ENCODE results near the gene H2AZ1.
"Not testable (repeated sequence)": the region's sequence is repeated elsewhere in the genome, so short reads cannot be mapped to it uniquely, and the experiment has no call there.

H2AZ1 gene

DNA sequence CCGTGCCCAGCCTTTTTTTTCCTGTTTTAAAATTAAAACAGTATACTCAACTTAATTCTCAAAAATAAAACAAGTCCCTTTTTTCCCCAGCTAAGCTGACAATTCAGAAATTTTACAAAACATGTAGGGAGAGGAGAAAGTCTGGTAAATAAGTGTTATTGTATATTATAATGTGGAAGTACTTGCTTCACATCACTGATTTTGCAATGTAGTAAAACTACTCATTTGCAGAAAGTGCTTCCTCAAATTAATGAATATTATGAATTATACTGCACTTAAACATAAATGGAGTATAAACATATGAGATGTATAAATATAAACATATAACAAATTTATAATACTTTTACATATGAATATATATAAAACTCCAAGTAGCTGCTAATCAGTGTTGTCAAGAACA is 11.6 kb upstream of the H2AZ1 start:
- peaks cover 33% of the 10 kb centered on the region for H3K4me1 ChIP-seq (ENCODE audit: insufficient read depth, low read length)
- H2AFZ ChIP-seq (ENCODE audit: low read depth, low read length) = no peak overlapping the region
- TF ChIP-seq, protein P1, sequence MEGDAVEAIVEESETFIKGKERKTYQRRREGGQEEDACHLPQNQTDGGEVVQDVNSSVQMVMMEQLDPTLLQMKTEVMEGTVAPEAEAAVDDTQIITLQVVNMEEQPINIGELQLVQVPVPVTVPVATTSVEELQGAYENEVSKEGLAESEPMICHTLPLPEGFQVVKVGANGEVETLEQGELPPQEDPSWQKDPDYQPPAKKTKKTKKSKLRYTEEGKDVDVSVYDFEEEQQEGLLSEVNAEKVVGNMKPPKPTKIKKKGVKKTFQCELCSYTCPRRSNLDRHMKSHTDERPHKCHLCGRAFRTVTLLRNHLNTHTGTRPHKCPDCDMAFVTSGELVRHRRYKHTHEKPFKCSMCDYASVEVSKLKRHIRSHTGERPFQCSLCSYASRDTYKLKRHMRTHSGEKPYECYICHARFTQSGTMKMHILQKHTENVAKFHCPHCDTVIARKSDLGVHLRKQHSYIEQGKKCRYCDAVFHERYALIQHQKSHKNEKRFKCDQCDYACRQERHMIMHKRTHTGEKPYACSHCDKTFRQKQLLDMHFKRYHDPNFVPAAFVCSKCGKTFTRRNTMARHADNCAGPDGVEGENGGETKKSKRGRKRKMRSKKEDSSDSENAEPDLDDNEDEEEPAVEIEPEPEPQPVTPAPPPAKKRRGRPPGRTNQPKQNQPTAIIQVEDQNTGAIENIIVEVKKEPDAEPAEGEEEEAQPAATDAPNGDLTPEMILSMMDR (IDR thresholded peaks at IDR 0.05; ENCODE audit: borderline replicate concordance, extremely low read depth, low read length, poor library complexity, severe bottlenecking) = no peak
- TF ChIP-seq EZH2 (IDR thresholded peaks at IDR 0.05; ENCODE audit: borderline replicate concordance, low read depth, low read length, severe bottlenecking) = no peak
- H3K27ac ChIP-seq (ENCODE audit: low read length) = no peak overlapping the region
- H3K79me2 ChIP-seq (ENCODE audit: insufficient read depth, low read length) = no peaks in the 10 kb centered on the region
- H3K27me3 ChIP-seq (ENCODE audit: insufficient read depth, low read length, poor library complexity) = no peaks in the 10 kb centered on the region
- no peaks in the 10 kb centered on the region for H3K9me3 ChIP-seq (ENCODE audit: insufficient read depth, low read length, severe bottlenecking)
- DNase-seq (no peak), ATAC-seq (ENCODE audit: insufficient read depth, low read depth) (no peak)
- no peaks in the 10 kb centered on the region for H4K20me1 ChIP-seq (ENCODE audit: insufficient read depth, low read length)
- H3K36me3 ChIP-seq (ENCODE audit: insufficient read depth, low read length) = no peaks in the 10 kb centered on the region
- H3K4me3 ChIP-seq (ENCODE audit: low read depth in 1 of 2, low read length in 2 of 2) = no peak overlapping the region
- no peak overlapping the region for H3K4me2 ChIP-seq (ENCODE audit: insufficient read depth, low read length)
- H3K9ac ChIP-seq (ENCODE audit: low read depth, low read length) = no peak overlapping the region

DNA sequence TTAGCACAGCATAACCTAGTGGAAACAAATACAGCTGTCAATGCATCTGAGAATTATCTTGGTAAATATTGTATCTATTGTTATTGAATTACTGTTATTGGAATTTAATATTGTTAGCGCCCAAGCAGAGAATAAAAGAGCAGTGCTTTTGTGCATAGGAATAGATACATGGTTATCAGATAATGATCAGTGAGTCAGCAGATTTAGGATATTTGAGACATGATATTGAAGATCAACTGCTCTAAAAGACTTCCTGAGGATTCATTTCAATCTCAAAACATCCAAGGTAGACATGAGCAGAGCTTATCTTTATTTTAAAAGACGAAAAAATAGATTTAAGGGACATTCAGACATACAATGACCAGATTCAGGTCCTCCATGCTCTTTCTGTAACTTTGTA is 10.6 kb upstream of the H2AZ1 start:
- no peaks in the 10 kb centered on the region for H3K27me3 ChIP-seq (ENCODE audit: insufficient read depth, low read length, poor library complexity)
- peak overlapping the region; percentile 31; the same call in 1 of the 2 replicates for H2AFZ ChIP-seq (ENCODE audit: low read depth, low read length)
- no peaks in the 10 kb centered on the region for H4K20me1 ChIP-seq (ENCODE audit: insufficient read depth, low read length)
- ATAC-seq (ENCODE audit: insufficient read depth, low read depth) (no peak), DNase-seq (no peak)
- no peak overlapping the region for H3K9ac ChIP-seq (ENCODE audit: low read depth, low read length)
- no peaks in the 10 kb centered on the region for H3K9me3 ChIP-seq (ENCODE audit: insufficient read depth, low read length, severe bottlenecking)
- no peaks in the 10 kb centered on the region for H3K36me3 ChIP-seq (ENCODE audit: insufficient read depth, low read length)
- H3K4me3 ChIP-seq (ENCODE audit: low read depth in 1 of 2, low read length in 2 of 2) = no peak overlapping the region
- no peak overlapping the region for H3K27ac ChIP-seq (ENCODE audit: low read length)
- TF ChIP-seq, protein P1 (IDR thresholded peaks at IDR 0.05; ENCODE audit: borderline replicate concordance, extremely low read depth, low read length, poor library complexity, severe bottlenecking) = no peak
- no peak for TF ChIP-seq EZH2 (IDR thresholded peaks at IDR 0.05; ENCODE audit: borderline replicate concordance, low read depth, low read length, severe bottlenecking)
- H3K4me2 ChIP-seq (ENCODE audit: insufficient read depth, low read length) = no peak overlapping the region
- peaks cover 22% of the 10 kb centered on the region for H3K4me1 ChIP-seq (ENCODE audit: insufficient read depth, low read length)
- no peaks in the 10 kb centered on the region for H3K79me2 ChIP-seq (ENCODE audit: insufficient read depth, low read length)

DNA sequence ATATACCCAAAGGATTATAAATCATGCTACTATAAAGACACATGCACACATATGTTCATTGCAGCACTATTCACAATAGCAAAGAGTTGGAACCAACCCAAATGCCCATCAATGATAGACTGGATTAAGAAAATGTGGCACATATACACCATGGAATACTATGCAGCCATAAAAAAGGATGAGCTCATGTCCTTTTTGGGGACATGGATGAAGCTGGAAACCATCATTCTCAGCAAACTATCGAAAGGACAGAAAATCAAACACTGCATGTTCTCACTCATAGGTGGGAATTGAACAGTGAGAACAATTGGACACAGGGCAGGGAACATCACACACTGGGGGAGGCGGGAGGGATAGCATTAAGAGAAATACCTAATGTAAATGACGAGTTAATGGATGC is 8.1 kb upstream of the H2AZ1 start:
- ATAC-seq (ENCODE audit: insufficient read depth, low read depth); H3K4me1 ChIP-seq (ENCODE audit: insufficient read depth, low read length): not testable (repeated sequence)

DNA sequence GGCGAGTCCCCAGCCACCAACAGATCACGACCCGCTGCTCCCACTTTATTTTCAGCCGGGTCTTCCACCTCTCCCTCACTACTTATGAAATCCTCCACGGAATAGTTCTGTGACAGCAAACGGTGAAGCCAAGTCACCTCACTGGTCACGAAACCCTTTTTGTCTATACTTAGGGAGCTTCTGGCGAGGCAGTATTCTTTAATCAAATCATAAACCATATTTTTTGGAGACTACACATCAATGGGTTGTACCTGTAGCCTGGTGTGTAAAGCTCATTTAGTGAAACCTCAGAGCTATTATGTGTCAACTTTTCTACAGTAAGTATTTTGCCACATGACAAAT is 809 bp upstream of the H2AZ1 start:
- Histone ChIP-seq H2AFZ (ENCODE audit: low read depth, low read length) (peak overlapping the region; percentile 83), H4K20me1 (ENCODE audit: insufficient read depth, low read length) (peaks cover 24% of the 10 kb centered on the region), H3K27ac (ENCODE audit: low read length) (peak overlapping the region; percentile 80), H3K36me3 (ENCODE audit: insufficient read depth, low read length) (peaks cover 29% of the 10 kb centered on the region), H3K9me3 (ENCODE audit: insufficient read depth, low read length, severe bottlenecking) (no peaks in the 10 kb centered on the region), H3K79me2 (ENCODE audit: insufficient read depth, low read length) (peaks cover 48% of the 10 kb centered on the region), H3K9ac (ENCODE audit: low read depth, low read length) (peak overlapping the region; percentile 72), H3K4me2 (ENCODE audit: insufficient read depth, low read length) (peak overlapping the region; percentile 77), H3K27me3 (ENCODE audit: insufficient read depth, low read length, poor library complexity) (no peaks in the 10 kb centered on the region), H3K4me3 (ENCODE audit: low read depth in 1 of 2, low read length in 2 of 2) (peak overlapping the region; percentile 58 to 66), H3K4me1 (ENCODE audit: insufficient read depth, low read length) (peaks cover 36% of the 10 kb centered on the region)
- ATAC-seq (ENCODE audit: insufficient read depth, low read depth) (no peak), DNase-seq (no peak)
- TF ChIP-seq, protein P1 (IDR thresholded peaks at IDR 0.05; ENCODE audit: borderline replicate concordance, extremely low read depth, low read length, poor library complexity, severe bottlenecking) = no peak
- no peak for TF ChIP-seq EZH2 (IDR thresholded peaks at IDR 0.05; ENCODE audit: borderline replicate concordance, low read depth, low read length, severe bottlenecking)

More for the DNA sequence above, 8.1 kb upstream of the H2AZ1 start:
- not testable (repeated sequence) for H3K36me3 ChIP-seq (ENCODE audit: insufficient read depth, low read length); H4K20me1 ChIP-seq (ENCODE audit: insufficient read depth, low read length); H3K79me2 ChIP-seq (ENCODE audit: insufficient read depth, low read length); DNase-seq; H3K9me3 ChIP-seq (ENCODE audit: insufficient read depth, low read length, severe bottlenecking); H2AFZ ChIP-seq (ENCODE audit: low read depth, low read length); H3K27me3 ChIP-seq (ENCODE audit: insufficient read depth, low read length, poor library complexity); H3K9ac ChIP-seq (ENCODE audit: low read depth, low read length); H3K4me3 ChIP-seq (ENCODE audit: low read depth in 1 of 2, low read length in 2 of 2); H3K27ac ChIP-seq (ENCODE audit: low read length); H3K4me2 ChIP-seq (ENCODE audit: insufficient read depth, low read length)
